SK-N-DZ (cell line): ENCODE measurements around the gene MRPL3.

Experiments used
- small RNA-seq, 2 experiments: library from RNA; depleted of rRNA; stranded (forward); fragments of <200 nt; gene quantifications; one replicate each; pipeline ENCODE3, GENCODE V24; 2014

Gene MRPL3

Small RNAs within 50 kb of the gene (small RNA-seq; reads per million reads assigned to genes)
- gene AC107027.2 (0 reads per million in 2 experiments), gene SNORA58 (6.4 to 11.2 reads per million in 2 experiments)
